DND-41 (cell line): ENCODE data around the gene AUTS2.

ENCODE experiments used
- ATAC-seq: fragments of 200-7000 bp; cut with Tn5 transposase; 3 replicates; pipeline ENCODE4 v1.9.1; 2021; ENCODE audit warnings: low read depth; ENCODE audit not compliant: insufficient read depth
- DNase-seq: peaks from one replicate; pipeline ENCODE4 v3.0.0-alpha.2; 2020
- H2AFZ ChIP-seq: 2 replicates; pipeline ENCODE4 v1.6.0; 2012; ENCODE audit warnings: low read depth, low read length
- H3K27ac ChIP-seq: 2 replicates; pipeline ENCODE4 v1.5.1; 2012; ENCODE audit warnings: low read length, inconsistent platforms
- H3K27me3 ChIP-seq: fragments of 200-600 bp; sonication (generic); 2 replicates; pipeline ENCODE4 v1.6.0; 2012; ENCODE audit warnings: low read length, mild to moderate bottlenecking, inconsistent platforms; ENCODE audit not compliant: insufficient read depth, poor library complexity
- H3K36me3 ChIP-seq: 2 replicates; pipeline ENCODE4 v1.5.1; 2012; ENCODE audit warnings: low read length, inconsistent platforms; ENCODE audit not compliant: insufficient read depth
- H3K4me1 ChIP-seq: 2 replicates; pipeline ENCODE4 v1.5.1; 2012; ENCODE audit warnings: mild to moderate bottlenecking, low read length; ENCODE audit not compliant: insufficient read depth
- H3K4me2 ChIP-seq: 2 replicates; pipeline ENCODE4 v1.6.0; 2012; ENCODE audit warnings: mild to moderate bottlenecking, moderate library complexity, low read length, inconsistent platforms; ENCODE audit not compliant: insufficient read depth
- H3K4me3 ChIP-seq, 2 experiments: fragments of 200-600 bp in 1 of 2; shearing (Covaris generic) in 1 of 2; 2 replicates each; pipeline ENCODE4 v1.5.1; 2012 to 2016; ENCODE audit warnings: inconsistent platforms in 2 of 2, low read length in 2 of 2, mild to moderate bottlenecking in 2 of 2, low read depth in 1 of 2, moderate library complexity in 1 of 2
- H3K79me2 ChIP-seq: 2 replicates; pipeline ENCODE4 v1.6.0; 2012; ENCODE audit warnings: low read length, inconsistent platforms; ENCODE audit not compliant: insufficient read depth
- H3K9ac ChIP-seq: 2 replicates; pipeline ENCODE4 v1.6.0; 2012; ENCODE audit warnings: low read depth, mild to moderate bottlenecking, inconsistent platforms, low read length, moderate library complexity
- H3K9me3 ChIP-seq: 2 replicates; pipeline ENCODE4 v1.5.1; 2012; ENCODE audit warnings: low read length, moderate library complexity, mild to moderate bottlenecking, inconsistent platforms; ENCODE audit not compliant: insufficient read depth, severe bottlenecking
- H4K20me1 ChIP-seq: 2 replicates; pipeline ENCODE4 v1.6.0; 2012; ENCODE audit warnings: low read length; ENCODE audit not compliant: insufficient read depth
- EZH2 ChIP-seq: IDR thresholded peaks from 3 replicates; pipeline ENCODE4 v1.6.1; 2012; ENCODE audit warnings: borderline replicate concordance, low read depth, mild to moderate bottlenecking, moderate library complexity, low read length, inconsistent platforms; ENCODE audit not compliant: severe bottlenecking
- TF ChIP-seq, protein P1 (sequence below): IDR thresholded peaks from 2 replicates; pipeline ENCODE4 v1.5.1; 2012; ENCODE audit warnings: borderline replicate concordance, low read length, moderate library complexity, mild to moderate bottlenecking; ENCODE audit not compliant: poor library complexity, severe bottlenecking; ENCODE audit errors: extremely low read depth

The AUTS2 gene

DNA sequence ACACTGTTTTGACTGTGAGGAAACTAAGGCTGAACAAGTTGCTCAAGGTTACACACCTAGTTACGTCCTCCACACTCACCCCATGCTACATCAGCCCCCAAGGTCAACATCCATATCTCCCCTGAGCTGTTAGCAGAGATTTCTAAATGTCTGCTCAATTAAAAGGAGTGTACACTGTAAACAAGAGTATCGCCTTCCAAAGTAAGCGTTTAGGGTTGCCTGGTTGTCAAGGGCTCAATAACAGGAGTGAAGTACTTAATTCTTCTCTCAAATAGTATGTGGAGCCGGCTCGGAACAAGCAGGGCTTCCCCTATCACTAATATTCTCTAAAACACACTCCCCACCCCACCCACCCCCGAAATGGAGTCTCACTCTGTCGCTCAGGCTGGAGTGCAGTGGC is 1120.8 kb downstream of the AUTS2 start:
- Histone ChIP-seq H3K27ac (no peak overlapping the region), H2AFZ (no peak overlapping the region), H3K36me3 (peaks cover 22% of the 10 kb centered on the region; the same call in 1 of the 2 replicates), H3K4me2 (no peak overlapping the region), H3K4me1 (0 out of 2 replicates have a peak, but pooled peaks cover 2% of the 10 kb centered on the region), H3K27me3 (no peaks in the 10 kb centered on the region), H3K9me3 (no peaks in the 10 kb centered on the region), H4K20me1 (peaks cover 78% of the 10 kb centered on the region), H3K79me2 (peaks cover 96% of the 10 kb centered on the region), H3K9ac (no peak overlapping the region), H3K4me3 (no peak overlapping the region)
- TF ChIP-seq, protein P1, sequence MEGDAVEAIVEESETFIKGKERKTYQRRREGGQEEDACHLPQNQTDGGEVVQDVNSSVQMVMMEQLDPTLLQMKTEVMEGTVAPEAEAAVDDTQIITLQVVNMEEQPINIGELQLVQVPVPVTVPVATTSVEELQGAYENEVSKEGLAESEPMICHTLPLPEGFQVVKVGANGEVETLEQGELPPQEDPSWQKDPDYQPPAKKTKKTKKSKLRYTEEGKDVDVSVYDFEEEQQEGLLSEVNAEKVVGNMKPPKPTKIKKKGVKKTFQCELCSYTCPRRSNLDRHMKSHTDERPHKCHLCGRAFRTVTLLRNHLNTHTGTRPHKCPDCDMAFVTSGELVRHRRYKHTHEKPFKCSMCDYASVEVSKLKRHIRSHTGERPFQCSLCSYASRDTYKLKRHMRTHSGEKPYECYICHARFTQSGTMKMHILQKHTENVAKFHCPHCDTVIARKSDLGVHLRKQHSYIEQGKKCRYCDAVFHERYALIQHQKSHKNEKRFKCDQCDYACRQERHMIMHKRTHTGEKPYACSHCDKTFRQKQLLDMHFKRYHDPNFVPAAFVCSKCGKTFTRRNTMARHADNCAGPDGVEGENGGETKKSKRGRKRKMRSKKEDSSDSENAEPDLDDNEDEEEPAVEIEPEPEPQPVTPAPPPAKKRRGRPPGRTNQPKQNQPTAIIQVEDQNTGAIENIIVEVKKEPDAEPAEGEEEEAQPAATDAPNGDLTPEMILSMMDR = no peak
- no peak for TF ChIP-seq EZH2
- ATAC-seq = no peak
- no peak for DNase-seq

- ATAC-seq (no peak), DNase-seq (no peak)
- no peak overlapping the region for H2AFZ ChIP-seq
- H3K9me3 ChIP-seq = no peaks in the 10 kb centered on the region
- H3K4me3 ChIP-seq = no peak overlapping the region
- H3K4me2 ChIP-seq = no peak overlapping the region
- H3K27ac ChIP-seq = no peak overlapping the region
- peaks cover 73% of the 10 kb centered on the region for H4K20me1 ChIP-seq
- peaks cover 96% of the 10 kb centered on the region for H3K79me2 ChIP-seq
- H3K36me3 ChIP-seq = peaks cover 25% of the 10 kb centered on the region; the same call in 1 of the 2 replicates
- no peak for TF ChIP-seq EZH2
- TF ChIP-seq, protein P1 = no peak
- no peaks in the 10 kb centered on the region for H3K27me3 ChIP-seq
- H3K4me1 ChIP-seq = 0 out of 2 replicates have a peak, but pooled peaks cover 2% of the 10 kb centered on the region
- H3K9ac ChIP-seq = no peak overlapping the region
Measured at GRCh38 chr7:70720191-70720873, 1122.1 kb downstream of the AUTS2 start.

DNA sequence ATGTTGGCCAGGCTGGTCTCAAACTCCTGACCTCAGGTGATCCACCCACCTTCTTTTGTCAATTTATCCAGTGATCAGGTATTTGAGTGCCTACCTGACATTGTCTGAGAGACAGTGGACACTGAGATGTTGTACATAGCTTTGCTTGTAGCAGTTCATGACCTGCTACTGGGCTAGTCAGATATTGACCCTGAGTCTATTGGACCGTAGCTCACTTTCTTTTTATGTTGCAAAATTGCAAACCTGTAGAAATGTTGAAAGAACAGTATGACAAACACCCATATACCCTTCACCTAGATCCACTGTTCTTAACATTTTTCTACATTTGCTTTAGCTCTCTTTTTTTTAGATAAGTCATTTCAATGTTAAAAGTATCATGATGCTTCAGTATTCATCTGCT is 1123.2 kb downstream of the AUTS2 start:
- H3K9me3 ChIP-seq = no peaks in the 10 kb centered on the region
- ATAC-seq (no peak), DNase-seq (no peak)
- no peak overlapping the region for H3K4me2 ChIP-seq
- peaks cover 74% of the 10 kb centered on the region for H4K20me1 ChIP-seq
- no peak overlapping the region for H3K27ac ChIP-seq
- H2AFZ ChIP-seq = no peak overlapping the region
- H3K27me3 ChIP-seq = no peaks in the 10 kb centered on the region
- no peak overlapping the region for H3K4me3 ChIP-seq
- TF ChIP-seq, protein P1 = no peak
- no peak for TF ChIP-seq EZH2
- H3K4me1 ChIP-seq = 0 out of 2 replicates have a peak, but pooled peaks cover 2% of the 10 kb centered on the region
- peaks cover 25% of the 10 kb centered on the region; the same call in 1 of the 2 replicates for H3K36me3 ChIP-seq
- peaks cover 98% of the 10 kb centered on the region for H3K79me2 ChIP-seq
- no peak overlapping the region for H3K9ac ChIP-seq
